Measurements from ENCODE around the gene TRMT1.

Gene TRMT1

GRCh38 chr19:13071444-13072187, 44.9 kb downstream of the TRMT1 start:
- no peak for DNase-seq (ENCODE audit: low read depth)

- no peak for DNase-seq (ENCODE audit: low read depth)
These were observed 46.0 kb downstream of the TRMT1 start for GRCh38 chr19:13070425-13071140.

GRCh38 chr19:13069415-13070359, 46.9 kb downstream of the TRMT1 start:
- DNase-seq (ENCODE audit: low read depth): no peak

GRCh38 chr19:13068085-13068846, 48.3 kb downstream of the TRMT1 start:
- DNase-seq (ENCODE audit: low read depth): no peak

DNA sequence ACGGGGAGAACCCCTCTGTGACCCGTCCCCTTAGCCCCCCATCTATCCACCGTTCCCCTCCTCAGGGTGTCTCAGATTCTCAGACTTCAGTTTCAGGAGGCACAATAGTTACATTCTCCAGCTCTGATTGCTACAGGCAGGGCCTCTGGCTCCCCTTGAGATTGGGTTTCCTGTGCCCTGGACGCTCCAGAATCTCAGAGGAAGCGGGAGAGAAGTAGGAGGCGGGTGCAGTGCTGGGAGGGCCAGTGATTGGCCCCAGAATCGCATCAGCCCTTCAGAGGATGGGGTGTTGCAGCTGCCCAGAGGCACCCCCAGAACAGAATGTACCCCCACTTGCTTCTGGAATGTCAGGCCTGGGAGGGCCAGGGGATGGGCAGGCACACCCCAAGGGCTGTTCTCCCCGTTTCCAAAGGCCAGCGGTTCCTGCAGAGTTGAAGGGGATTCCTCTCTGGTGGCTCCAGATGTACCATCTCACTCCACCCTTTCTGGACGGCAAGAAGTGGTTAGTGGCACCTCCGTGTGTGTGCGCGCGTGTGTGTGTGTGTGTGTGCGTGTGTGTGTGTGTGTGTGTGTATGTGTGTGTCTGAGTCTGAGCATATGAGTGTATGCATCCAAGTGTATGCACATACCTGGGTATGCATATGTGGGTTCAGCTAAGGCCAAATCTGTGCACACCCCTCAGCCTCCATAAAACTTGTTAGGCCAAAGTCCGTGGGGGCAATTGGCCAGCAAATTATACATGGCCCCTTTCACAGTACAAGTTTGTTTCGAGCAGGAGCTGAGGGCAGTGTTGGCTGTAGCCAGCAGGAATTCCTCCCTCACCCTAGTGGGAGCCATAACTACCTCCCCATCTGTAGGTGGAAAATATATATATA, 49.4 kb downstream of the TRMT1 start:
- DNase-seq (ENCODE audit: low read depth): no peak

DNA sequence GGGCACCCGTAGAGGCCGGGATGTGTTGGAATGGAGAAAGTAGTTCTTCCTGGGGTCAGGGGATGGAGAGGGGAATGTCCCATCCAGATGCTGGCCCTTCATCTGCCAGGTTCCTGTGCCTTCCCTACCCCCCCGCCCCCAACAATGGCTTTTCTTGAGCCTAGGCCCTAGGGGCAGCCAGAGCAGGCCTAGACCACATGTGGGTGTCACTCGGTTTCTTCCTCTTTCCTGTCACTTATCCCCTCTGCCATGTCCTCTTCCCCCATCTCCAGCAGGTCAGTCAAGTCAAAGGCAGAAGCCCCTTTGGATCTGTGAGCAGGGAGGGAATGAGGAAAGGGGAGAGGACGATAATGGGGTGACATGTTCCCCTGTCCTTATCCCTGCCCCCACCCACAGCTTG, 50.3 kb downstream of the TRMT1 start:
- no peak for DNase-seq (ENCODE audit: low read depth)

DNA sequence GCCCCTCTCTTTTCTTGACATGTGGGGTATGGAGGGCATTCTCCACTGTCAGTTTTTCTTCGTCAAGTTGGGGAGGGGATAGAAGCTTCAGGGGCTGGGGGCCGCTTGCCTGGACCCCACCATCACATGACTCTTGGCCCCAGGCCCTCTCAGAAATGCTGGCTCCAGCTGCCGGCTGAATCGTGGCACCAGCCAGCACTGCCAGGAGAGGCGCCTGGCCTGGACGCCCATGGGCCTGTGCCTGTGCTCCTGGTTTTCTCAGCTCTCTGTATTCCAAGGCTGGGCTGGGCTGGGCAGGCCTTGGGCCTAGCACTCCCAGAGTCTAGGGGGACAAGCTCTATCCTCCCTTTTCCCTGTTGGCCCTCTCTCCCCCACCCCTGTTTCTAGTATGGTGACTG, 52.4 kb downstream of the TRMT1 start:
- no peak for DNase-seq (ENCODE audit: low read depth)

DNA sequence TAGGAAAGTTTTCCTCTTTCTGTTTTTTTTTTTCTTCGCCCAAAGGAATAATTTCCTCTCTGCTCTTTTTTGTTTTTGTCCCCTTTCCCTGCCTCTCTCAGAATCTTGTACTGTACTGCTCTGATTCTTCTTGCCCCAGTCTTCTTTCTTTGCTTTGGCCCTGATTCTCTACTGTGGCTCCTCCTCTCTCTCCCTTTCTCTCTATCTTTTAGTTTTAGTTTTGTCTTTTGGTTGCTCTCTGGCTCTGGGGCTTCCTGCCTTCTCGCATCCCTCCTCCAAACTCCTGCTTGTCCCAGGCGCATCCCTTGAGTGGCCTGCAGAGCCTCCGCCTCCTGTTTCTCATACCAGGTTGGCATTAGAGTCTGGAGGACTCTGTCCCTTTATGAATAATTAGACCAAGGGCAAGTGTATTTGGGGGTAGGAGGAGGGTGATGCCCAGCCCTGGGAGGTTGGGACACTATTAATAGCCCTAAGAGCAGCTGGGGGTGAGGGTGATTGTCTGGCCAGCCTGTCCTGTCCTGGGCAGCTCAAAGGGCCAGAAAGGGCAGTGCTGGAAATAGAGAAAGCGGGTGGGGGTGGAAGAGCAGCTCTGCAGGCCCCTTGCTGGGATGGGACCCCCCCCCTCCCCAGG, 53.0 kb downstream of the TRMT1 start:
- DNase-seq (ENCODE audit: low read depth): no peak

- DNase-seq (ENCODE audit: low read depth): no peak
These were observed 54.2 kb downstream of the TRMT1 start for GRCh38 chr19:13062317-13062716.

DNA sequence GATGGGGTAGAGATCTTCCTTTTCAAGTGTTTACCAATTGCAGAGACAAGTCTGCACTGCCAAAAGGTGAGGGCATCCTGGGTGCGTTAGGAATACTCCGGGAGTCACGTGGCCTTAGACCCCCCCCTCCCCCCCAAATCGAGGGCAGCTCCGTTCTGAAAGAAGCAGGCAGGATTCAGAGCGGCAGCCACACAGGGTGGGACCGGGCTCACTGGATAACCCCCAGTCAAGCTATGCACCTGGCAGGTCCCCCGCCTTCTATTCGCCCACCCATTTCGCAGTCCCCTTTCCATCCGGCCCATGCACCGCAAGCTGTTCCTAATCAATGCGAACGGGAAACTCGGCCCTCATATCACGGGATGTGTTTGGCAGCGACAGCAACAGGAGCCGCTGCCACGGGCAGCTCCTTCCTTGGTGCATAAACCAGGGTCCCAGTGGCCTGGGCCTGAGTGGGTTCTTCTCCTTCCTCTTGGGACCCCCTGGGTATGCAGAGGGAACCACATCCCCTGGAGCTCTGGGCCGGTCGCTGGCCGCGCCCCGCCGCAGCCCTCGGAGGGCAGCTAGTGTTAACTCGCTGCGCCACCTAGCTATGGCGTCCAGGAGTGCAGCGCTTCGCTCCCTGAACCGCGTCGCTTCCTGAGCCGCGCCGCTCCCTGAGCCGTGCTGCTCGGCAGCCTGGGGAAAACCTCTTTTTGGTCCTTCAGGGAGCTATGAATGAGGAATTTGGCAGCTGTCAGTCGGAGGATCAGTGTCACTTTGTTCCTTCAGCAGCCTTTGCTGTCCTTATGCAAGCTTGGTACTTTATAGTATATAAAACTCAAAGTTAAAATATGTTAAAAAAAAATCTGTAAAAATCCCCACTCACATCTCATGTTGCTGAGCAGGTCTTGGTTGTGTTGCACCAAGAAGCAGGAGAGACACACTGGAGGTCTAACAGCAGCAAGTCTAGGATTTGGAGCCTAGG, 55.3 kb downstream of the TRMT1 start:
- peak; percentile 57 for DNase-seq (ENCODE audit: low read depth)

GRCh38 chr19:13060233-13060963, 56.1 kb downstream of the TRMT1 start:
- DNase-seq (ENCODE audit: low read depth): no peak

DNA sequence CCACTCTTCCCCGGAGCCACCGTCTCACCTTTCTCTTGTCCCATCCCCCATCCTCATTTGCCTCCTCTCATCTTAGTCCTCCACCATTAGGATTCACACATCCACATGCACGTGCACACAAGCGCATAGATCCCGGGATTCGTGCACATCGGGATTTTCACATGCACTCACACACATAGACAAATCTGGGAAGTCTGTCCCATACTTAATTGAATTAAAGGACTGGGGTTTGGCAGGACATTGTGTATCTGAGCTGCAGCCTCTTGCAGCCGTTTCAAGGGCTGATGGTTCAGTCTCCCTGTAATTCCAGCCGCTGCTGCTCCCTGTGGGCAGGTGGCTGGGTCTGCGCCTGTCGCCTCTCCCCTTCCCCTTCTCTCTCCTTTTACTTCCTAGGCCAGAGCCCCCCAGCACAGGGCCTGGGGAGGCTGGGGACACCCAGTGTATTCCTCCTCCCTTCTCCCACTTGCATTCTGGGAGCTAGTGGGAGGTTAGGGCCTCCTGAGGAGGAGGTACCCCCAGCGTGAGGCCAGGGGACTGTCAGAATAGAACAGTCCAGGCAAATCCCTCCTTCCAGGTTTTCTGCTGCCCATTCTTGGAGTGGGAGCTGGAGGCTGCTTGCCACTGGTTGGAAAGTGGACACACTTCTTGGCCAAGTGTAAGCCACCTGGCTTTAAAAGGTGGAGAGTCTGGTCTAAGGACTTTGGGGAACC, 57.4 kb downstream of the TRMT1 start:
- DNase-seq (ENCODE audit: low read depth): no peak

DNA sequence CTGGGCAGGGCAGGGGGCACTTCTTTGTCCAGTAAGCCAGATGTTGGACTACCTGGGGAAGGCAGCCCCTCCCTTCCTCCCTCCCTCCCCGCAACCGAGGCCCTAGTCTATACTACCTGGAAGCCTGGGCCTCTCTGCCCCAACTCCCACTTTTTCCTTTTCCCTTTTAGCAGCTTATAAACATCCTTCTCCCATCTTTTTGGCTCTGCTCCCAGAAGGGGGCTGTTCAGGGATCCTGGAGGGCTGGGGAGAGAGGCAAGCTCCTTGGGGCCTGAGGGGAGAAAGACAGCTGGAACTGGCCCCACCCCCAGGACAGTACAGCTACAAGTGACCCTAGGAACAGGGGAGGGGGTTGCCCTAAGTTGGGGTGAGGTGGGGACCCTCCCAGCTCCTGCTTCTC, 58.8 kb downstream of the TRMT1 start:
- no peak for DNase-seq (ENCODE audit: low read depth)

- DNase-seq (ENCODE audit: low read depth): no peak
These were observed 59.4 kb downstream of the TRMT1 start for GRCh38 chr19:13057147-13057572.

- DNase-seq (ENCODE audit: low read depth): no peak
These were observed 60.4 kb downstream of the TRMT1 start for GRCh38 chr19:13056052-13056660.

DNA sequence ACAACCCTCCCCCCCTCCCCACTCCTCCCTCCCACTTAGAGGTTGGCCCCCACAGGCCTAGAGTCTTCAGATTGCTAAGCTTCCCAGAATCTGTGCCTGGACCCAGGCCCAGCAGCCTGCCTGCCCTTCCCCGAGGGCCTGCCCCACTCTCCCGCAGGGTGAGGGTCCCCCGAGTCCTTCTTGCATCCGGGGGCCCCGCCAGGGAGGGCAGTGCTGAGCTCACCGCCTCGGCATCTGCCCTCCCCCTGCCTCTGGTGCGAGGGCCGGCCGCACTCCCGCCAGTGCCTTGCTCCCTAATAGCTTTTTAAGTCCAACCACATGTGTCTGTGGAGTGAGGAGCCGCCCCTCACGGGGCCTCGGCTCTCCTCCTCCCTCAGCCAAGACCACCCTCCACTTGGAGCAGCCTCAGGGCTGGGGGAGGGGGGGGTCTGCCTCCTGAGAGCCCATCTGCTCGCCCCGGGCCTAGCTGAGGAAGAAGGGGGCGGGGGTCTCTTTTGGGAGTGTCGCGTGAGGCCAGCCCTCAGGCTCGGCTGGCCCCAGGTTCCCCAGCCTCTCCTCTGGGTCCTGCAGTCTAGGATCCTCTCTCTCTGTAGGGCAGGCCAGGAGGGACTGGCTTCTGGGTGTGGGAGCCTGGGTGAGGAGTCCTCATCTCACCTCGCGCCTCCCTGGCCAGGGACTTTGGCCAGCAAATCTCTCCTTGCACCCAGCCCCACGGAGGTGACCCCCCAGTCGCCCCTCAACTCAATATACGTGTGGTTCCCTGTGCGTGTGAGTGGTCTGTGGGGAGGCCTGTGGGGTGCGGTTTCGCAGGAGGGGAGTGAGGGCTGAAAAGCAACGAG, 61.1 kb downstream of the TRMT1 start:
- DNase-seq (ENCODE audit: low read depth): no peak
